Measurements from ENCODE around the gene BBOF1. TPM values are rescaled to one million over a fixed set of nuclear protein-coding genes. Genes with fewer than 3 reads are reported as not detected.

The BBOF1 gene
- total RNA-seq, 1 experiment from 2014 or later = 1.6 TPM

DNA sequence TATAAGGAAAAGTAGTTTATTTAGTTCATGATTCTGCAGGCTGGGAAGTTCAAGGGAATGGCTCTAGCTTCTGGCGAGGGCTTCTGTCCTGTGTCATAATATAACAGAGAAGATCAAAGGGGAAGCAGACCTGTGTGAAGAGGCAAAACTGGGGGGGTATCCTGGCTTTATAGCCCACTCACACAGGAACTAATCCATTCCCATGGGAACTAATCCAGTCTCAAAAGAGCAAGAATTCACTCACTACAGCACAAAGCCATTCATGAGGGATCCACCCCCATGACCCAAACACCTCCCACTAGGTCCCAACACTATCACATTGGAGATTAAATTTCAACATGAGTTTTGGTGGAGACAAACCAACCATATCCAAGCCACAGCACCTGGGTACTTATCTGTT lies 58.3 kb downstream of the BBOF1 start:
- CTCF ChIA-PET = interaction anchor here (0.6 kb wide), 1 partner anchor 430 kb away, joined by 3 read pairs; no protein-coding TSS in a partner anchor
- H3K27ac ChIP-seq (ENCODE audit: low read depth, low read length, poor library complexity, severe bottlenecking) = no peak overlapping the region

DNA sequence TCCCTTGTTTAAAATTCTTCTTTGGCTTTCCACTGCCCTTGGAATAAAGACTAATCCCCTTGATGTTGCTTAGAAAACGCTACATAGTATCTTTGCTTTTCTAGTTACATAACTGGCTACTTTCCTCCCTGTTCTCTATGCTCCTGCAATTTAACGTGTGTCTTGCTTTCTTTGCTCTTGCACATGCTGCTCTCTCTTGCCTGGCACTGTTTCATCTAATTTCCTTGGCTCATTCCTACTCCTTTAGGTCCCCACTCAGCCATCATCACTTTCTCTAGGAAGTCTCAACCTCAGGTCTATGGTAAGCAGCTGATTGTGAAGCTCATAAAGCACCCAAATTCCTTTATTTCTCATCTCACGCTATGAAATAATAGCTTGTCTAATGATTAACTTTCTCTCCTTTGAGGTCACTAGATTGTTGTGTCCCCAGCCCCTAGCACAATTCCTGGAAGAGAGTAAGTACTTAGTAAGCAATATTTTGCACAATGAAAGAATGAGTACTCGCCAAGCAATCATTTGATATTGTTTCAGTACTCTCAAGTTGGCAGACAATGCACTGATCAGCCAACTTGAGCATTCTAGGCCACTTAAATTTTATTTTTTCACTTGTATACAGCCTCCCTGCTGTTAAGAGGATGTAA lies 61.8 kb downstream of the BBOF1 start:
- CTCF ChIA-PET = no interaction called here
- POLR2A ChIA-PET (ENCODE audit: low non-redundant PET) = no interaction called here

More for the DNA sequence above, 58.3 kb downstream of the BBOF1 start:
- H3K9me3 ChIP-seq (ENCODE audit: low read depth, low read length, poor library complexity, severe bottlenecking) = no peaks in the 10 kb centered on the region
- H3K4me3 ChIP-seq (ENCODE audit: low read depth, low read length, poor library complexity, severe bottlenecking) = no peak overlapping the region
- H3K4me1 ChIP-seq (ENCODE audit: insufficient read depth, low read length, poor library complexity, severe bottlenecking) = no peaks in the 10 kb centered on the region
- POLR2A ChIA-PET (ENCODE audit: low non-redundant PET) = no interaction called here
- no peaks in the 10 kb centered on the region for H3K27me3 ChIP-seq (replicated peaks; ENCODE audit: insufficient read depth, low read depth, low read length, poor library complexity)
- no peaks in the 10 kb centered on the region for H3K36me3 ChIP-seq (ENCODE audit: insufficient read depth, low read length, poor library complexity, severe bottlenecking)
- DNase-seq (ENCODE audit: low spot score) = no peak
- intact Hi-C loops (cut with micrococcal nuclease; ENCODE audit: unreplicated experiment) = no loop called here
- no TSS peak for BruUV-seq (replicated peaks)
- TF ChIP-seq EZH2 (IDR thresholded peaks at IDR 0.05; ENCODE audit: borderline replicate concordance, low read depth, low read length, poor library complexity, severe bottlenecking) = no peak
- TF ChIP-seq, protein P1, sequence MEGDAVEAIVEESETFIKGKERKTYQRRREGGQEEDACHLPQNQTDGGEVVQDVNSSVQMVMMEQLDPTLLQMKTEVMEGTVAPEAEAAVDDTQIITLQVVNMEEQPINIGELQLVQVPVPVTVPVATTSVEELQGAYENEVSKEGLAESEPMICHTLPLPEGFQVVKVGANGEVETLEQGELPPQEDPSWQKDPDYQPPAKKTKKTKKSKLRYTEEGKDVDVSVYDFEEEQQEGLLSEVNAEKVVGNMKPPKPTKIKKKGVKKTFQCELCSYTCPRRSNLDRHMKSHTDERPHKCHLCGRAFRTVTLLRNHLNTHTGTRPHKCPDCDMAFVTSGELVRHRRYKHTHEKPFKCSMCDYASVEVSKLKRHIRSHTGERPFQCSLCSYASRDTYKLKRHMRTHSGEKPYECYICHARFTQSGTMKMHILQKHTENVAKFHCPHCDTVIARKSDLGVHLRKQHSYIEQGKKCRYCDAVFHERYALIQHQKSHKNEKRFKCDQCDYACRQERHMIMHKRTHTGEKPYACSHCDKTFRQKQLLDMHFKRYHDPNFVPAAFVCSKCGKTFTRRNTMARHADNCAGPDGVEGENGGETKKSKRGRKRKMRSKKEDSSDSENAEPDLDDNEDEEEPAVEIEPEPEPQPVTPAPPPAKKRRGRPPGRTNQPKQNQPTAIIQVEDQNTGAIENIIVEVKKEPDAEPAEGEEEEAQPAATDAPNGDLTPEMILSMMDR (conservative IDR thresholded peaks at IDR 0.05; ENCODE audit: low read depth, low read length) = no peak

DNA sequence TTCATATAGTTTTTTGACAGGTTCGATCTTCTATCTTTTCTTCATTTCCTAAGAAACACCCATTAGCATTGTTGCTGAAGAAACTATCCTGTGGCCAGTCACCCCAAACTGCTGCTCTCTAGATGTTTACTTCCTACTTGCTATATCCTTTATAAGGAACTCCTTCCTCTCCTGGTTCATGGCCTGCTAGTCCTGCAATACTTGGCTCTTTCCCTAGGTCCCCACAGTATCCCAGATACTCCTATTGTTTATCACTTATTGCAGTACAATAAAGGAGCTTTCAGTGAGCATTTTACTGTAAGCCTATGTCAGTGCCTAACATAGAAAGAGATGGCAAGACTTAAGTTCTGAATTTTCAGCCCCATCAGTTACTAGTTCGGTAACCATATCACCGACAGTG lies 62.3 kb downstream of the BBOF1 start:
- CTCF ChIA-PET = no interaction called here
- TF ChIP-seq EZH2 (IDR thresholded peaks at IDR 0.05; ENCODE audit: borderline replicate concordance, low read depth, low read length, poor library complexity, severe bottlenecking) = no peak
- TF ChIP-seq, protein P1 (conservative IDR thresholded peaks at IDR 0.05; ENCODE audit: low read depth, low read length) = no peak

More for the DNA sequence above, 61.8 kb downstream of the BBOF1 start:
- Histone ChIP-seq H3K9me3 (ENCODE audit: low read depth, low read length, poor library complexity, severe bottlenecking) (no peaks in the 10 kb centered on the region), H3K27me3 (replicated peaks; ENCODE audit: insufficient read depth, low read depth, low read length, poor library complexity) (no peaks in the 10 kb centered on the region), H3K4me3 (ENCODE audit: low read depth, low read length, poor library complexity, severe bottlenecking) (no peak overlapping the region), H3K27ac (ENCODE audit: low read depth, low read length, poor library complexity, severe bottlenecking) (no peak overlapping the region), H3K36me3 (ENCODE audit: insufficient read depth, low read length, poor library complexity, severe bottlenecking) (no peaks in the 10 kb centered on the region), H3K4me1 (ENCODE audit: insufficient read depth, low read length, poor library complexity, severe bottlenecking) (peaks cover 6% of the 10 kb centered on the region)
- BruUV-seq (replicated peaks) = no TSS peak
- TF ChIP-seq EZH2 (IDR thresholded peaks at IDR 0.05; ENCODE audit: borderline replicate concordance, low read depth, low read length, poor library complexity, severe bottlenecking) = no peak
- TF ChIP-seq, protein P1 (conservative IDR thresholded peaks at IDR 0.05; ENCODE audit: low read depth, low read length) = no peak
- intact Hi-C loops (cut with micrococcal nuclease; ENCODE audit: unreplicated experiment) = no loop called here
- DNase-seq (ENCODE audit: low spot score) = no peak

More for the DNA sequence above, 62.3 kb downstream of the BBOF1 start:
- DNase-seq (ENCODE audit: low spot score) = no peak
- POLR2A ChIA-PET (ENCODE audit: low non-redundant PET) = interaction anchor here (0.6 kb wide), 1 partner anchor 1068 kb away, joined by 11 read pairs; no protein-coding TSS in a partner anchor
- no TSS peak for BruUV-seq (replicated peaks)
- intact Hi-C loops (cut with micrococcal nuclease; ENCODE audit: unreplicated experiment) = no loop called here
- Histone ChIP-seq H3K27me3 (replicated peaks; ENCODE audit: insufficient read depth, low read depth, low read length, poor library complexity) (no peaks in the 10 kb centered on the region), H3K4me3 (ENCODE audit: low read depth, low read length, poor library complexity, severe bottlenecking) (no peak overlapping the region), H3K4me1 (ENCODE audit: insufficient read depth, low read length, poor library complexity, severe bottlenecking) (peaks cover 8% of the 10 kb centered on the region), H3K9me3 (ENCODE audit: low read depth, low read length, poor library complexity, severe bottlenecking) (no peaks in the 10 kb centered on the region), H3K27ac (ENCODE audit: low read depth, low read length, poor library complexity, severe bottlenecking) (no peak overlapping the region), H3K36me3 (ENCODE audit: insufficient read depth, low read length, poor library complexity, severe bottlenecking) (no peaks in the 10 kb centered on the region)

All from A673 (cell line).